ENCODE measurements around the gene KCNN2.

Gene KCNN2

GRCh38 chr5:114361724-114362196 lies at the start of gene KCNN2:
Gene KCNN2, plus strand, starts transcription at chr5:114362070. Its CDS starts 70 bp downstream, at chr5:114362140.
- H4K20me1 ChIP-seq = no peaks in the 10 kb centered on the region
- peaks cover 33% of the 10 kb centered on the region for H3K9me3 ChIP-seq
- H3K4me2 ChIP-seq = no peak within 1 kb of the TSS
- H3K27me3 ChIP-seq = no peaks in the 10 kb centered on the region
- no peaks in the 10 kb centered on the region for H3K36me3 ChIP-seq
- H3K4me3 ChIP-seq = no peak within 1 kb of the TSS
- no peaks in the 10 kb centered on the region for H3K4me1 ChIP-seq
- no peak for TF ChIP-seq Cebpa-rat (IDR thresholded peaks at IDR 0.05)
- no peak within 1 kb of the TSS for H3K9ac ChIP-seq
- no peak within 1 kb of the TSS for H3K27ac ChIP-seq

- H3K27ac ChIP-seq = no peak overlapping the region
- H3K36me3 ChIP-seq = no peaks in the 10 kb centered on the region
- H4K20me1 ChIP-seq = no peaks in the 10 kb centered on the region
- no peak overlapping the region for H3K4me2 ChIP-seq
- no peak for TF ChIP-seq Cebpa-rat (IDR thresholded peaks at IDR 0.05)
- H3K4me1 ChIP-seq = no peaks in the 10 kb centered on the region
- H3K9ac ChIP-seq = no peak overlapping the region
- H3K4me3 ChIP-seq = no peak overlapping the region
- no peaks in the 10 kb centered on the region for H3K27me3 ChIP-seq
- no peaks in the 10 kb centered on the region for H3K9me3 ChIP-seq
Observed at GRCh38 chr5:114312658-114313057, 49.2 kb upstream of the KCNN2 start.

DNA sequence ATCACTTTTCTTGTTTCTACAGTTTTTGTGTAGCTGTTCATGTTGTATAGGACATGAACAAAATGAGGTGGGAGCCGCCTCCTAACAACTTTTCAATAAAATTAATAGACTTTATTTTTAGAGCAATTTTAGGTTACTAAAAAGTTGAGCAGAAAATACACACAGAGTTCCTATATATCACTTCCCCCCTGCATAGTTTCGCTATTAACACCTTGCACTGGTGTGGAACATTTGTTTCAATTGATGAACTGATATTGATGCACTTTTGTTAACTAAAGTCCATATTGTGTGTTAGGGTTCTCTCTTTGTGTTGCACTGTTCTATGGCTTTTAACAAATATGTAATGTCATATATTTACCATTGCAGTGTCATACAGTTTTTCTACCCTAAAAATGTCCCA lies 47.8 kb upstream of the KCNN2 start:
- Histone ChIP-seq H3K9me3 (no peaks in the 10 kb centered on the region), H3K4me1 (peaks cover 3% of the 10 kb centered on the region), H4K20me1 (no peaks in the 10 kb centered on the region), H3K9ac (no peak overlapping the region), H3K27me3 (no peaks in the 10 kb centered on the region), H3K4me3 (no peak overlapping the region), H3K36me3 (no peaks in the 10 kb centered on the region), H3K27ac (no peak overlapping the region), H3K4me2 (no peak overlapping the region)
- TF ChIP-seq Cebpa-rat (IDR thresholded peaks at IDR 0.05) = no peak

- no peak for TF ChIP-seq Cebpa-rat (IDR thresholded peaks at IDR 0.05)
Observed at GRCh38 chr5:114316167-114316566, 45.7 kb upstream of the KCNN2 start.

GRCh38 chr5:114317751-114318150 lies 44.1 kb upstream of the KCNN2 start:
- TF ChIP-seq Cebpa-rat (IDR thresholded peaks at IDR 0.05) = no peak
- Histone ChIP-seq H3K4me2 (no peak overlapping the region), H3K36me3 (no peaks in the 10 kb centered on the region), H3K27ac (no peak overlapping the region), H4K20me1 (no peaks in the 10 kb centered on the region), H3K4me3 (no peak overlapping the region), H3K27me3 (no peaks in the 10 kb centered on the region), H3K4me1 (peaks cover 18% of the 10 kb centered on the region), H3K9ac (no peak overlapping the region), H3K9me3 (no peaks in the 10 kb centered on the region; the same call in 1 of the 2 replicates)

More at GRCh38 chr5:114316167-114316566, 45.7 kb upstream of the KCNN2 start:
- H3K9me3 ChIP-seq = no peaks in the 10 kb centered on the region; the same call in 1 of the 2 replicates
- no peak overlapping the region for H3K27ac ChIP-seq
- H3K36me3 ChIP-seq = no peaks in the 10 kb centered on the region
- peaks cover 18% of the 10 kb centered on the region for H3K4me1 ChIP-seq
- no peaks in the 10 kb centered on the region for H3K27me3 ChIP-seq
- H4K20me1 ChIP-seq = no peaks in the 10 kb centered on the region
- H3K4me3 ChIP-seq = no peak overlapping the region
- H3K9ac ChIP-seq = no peak overlapping the region
- H3K4me2 ChIP-seq = no peak overlapping the region

DNA sequence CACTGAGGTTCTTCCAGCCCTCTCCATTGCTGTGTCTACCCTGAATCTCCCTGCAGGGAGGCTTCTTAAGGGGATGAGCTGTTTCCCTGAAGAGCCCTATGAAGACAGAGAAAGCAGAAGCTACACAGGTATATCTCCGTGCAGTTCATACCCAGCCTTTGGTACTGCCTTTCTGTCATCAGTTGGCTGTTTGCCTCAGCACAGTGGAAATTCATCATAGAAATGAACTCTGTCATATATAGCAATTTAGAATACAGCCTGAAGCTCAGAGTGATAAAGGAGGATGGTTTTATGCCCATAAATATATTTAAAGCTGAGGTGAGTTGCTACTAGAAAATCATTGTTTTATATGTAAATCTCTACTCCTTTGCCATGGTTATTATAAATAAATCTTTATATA lies 42.6 kb upstream of the KCNN2 start:
- no peak overlapping the region for H3K9ac ChIP-seq
- peaks cover 18% of the 10 kb centered on the region for H3K4me1 ChIP-seq
- H3K9me3 ChIP-seq = no peaks in the 10 kb centered on the region; the same call in 1 of the 2 replicates
- H4K20me1 ChIP-seq = no peaks in the 10 kb centered on the region
- H3K27me3 ChIP-seq = no peaks in the 10 kb centered on the region
- H3K27ac ChIP-seq = 0 out of 2 replicates have a peak overlapping the region, but pooled peaks have one; percentile 16
- H3K4me3 ChIP-seq = no peak overlapping the region
- peak overlapping the region; percentile 40 for H3K4me2 ChIP-seq
- no peak for TF ChIP-seq Cebpa-rat (IDR thresholded peaks at IDR 0.05)
- no peaks in the 10 kb centered on the region for H3K36me3 ChIP-seq

DNA sequence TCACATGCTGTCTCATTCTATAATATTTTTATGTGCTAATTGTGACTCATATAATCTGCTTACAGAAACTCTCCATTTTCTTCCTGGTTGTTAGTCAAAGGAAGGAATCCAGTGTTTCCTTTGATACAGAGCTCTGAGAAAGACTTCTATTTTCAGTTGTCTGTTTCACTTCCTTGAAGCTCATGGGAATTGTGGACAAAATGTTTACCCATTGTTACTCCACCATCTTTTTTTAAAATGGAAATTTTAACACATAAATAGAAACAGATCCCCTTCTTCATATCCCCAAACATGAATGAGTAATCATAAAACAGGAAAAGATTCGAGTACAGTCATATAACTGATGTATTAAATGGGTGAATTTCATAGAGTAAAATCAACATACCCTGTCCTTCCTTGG lies 42.0 kb upstream of the KCNN2 start:
- TF ChIP-seq Cebpa-rat (IDR thresholded peaks at IDR 0.05) = no peak

DNA sequence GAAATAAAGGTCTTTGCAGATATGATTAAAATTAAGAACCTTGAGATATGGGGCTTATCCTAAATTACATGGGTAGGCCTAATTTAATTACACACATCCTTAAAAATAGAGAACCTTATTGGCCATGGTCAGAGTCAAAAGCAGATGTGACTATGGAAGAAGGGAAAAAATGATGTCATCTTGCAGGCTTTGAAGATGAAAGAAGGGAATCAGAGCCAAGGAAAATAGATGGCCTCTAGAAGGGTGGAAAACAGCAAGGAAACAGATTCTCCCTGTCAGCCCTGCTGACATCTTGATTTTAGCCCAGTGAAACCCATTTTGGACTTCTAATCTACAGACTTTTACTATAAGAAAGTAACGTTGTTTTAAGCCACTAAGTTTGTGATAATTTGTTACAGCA lies 37.6 kb upstream of the KCNN2 start:
- Histone ChIP-seq H3K4me1 (peaks cover 13% of the 10 kb centered on the region), H3K36me3 (no peaks in the 10 kb centered on the region), H3K9ac (no peak overlapping the region), H3K27ac (no peak overlapping the region), H4K20me1 (no peaks in the 10 kb centered on the region), H3K4me2 (no peak overlapping the region), H3K27me3 (no peaks in the 10 kb centered on the region), H3K9me3 (no peaks in the 10 kb centered on the region; the same call in 1 of the 2 replicates), H3K4me3 (no peak overlapping the region)
- TF ChIP-seq Cebpa-rat (IDR thresholded peaks at IDR 0.05) = no peak

More for the DNA sequence above, 42.0 kb upstream of the KCNN2 start:
- no peaks in the 10 kb centered on the region for H3K36me3 ChIP-seq
- H3K27ac ChIP-seq = 0 out of 2 replicates have a peak overlapping the region, but pooled peaks have one; percentile 16
- no peak overlapping the region for H3K9ac ChIP-seq
- H3K4me1 ChIP-seq = peaks cover 18% of the 10 kb centered on the region
- no peak overlapping the region for H3K4me3 ChIP-seq
- H3K9me3 ChIP-seq = no peaks in the 10 kb centered on the region; the same call in 1 of the 2 replicates
- peak overlapping the region; percentile 40 for H3K4me2 ChIP-seq
- no peaks in the 10 kb centered on the region for H3K27me3 ChIP-seq
- H4K20me1 ChIP-seq = no peaks in the 10 kb centered on the region

GRCh38 chr5:114325541-114325940 lies 36.3 kb upstream of the KCNN2 start:
- Histone ChIP-seq H3K27me3 (no peaks in the 10 kb centered on the region), H3K36me3 (no peaks in the 10 kb centered on the region), H3K27ac (no peak overlapping the region), H3K4me1 (peaks cover under 1% of the 10 kb centered on the region; the same call in 1 of the 2 replicates), H3K4me3 (no peak overlapping the region), H3K9ac (no peak overlapping the region), H4K20me1 (no peaks in the 10 kb centered on the region), H3K4me2 (no peak overlapping the region), H3K9me3 (no peaks in the 10 kb centered on the region; the same call in 1 of the 2 replicates)
- no peak for TF ChIP-seq Cebpa-rat (IDR thresholded peaks at IDR 0.05)

GRCh38 chr5:114327474-114327873 lies 34.4 kb upstream of the KCNN2 start:
- no peaks in the 10 kb centered on the region for H3K4me1 ChIP-seq
- no peaks in the 10 kb centered on the region for H3K27me3 ChIP-seq
- no peak overlapping the region for H3K4me2 ChIP-seq
- H4K20me1 ChIP-seq = no peaks in the 10 kb centered on the region
- H3K36me3 ChIP-seq = no peaks in the 10 kb centered on the region
- H3K4me3 ChIP-seq = no peak overlapping the region
- TF ChIP-seq Cebpa-rat (IDR thresholded peaks at IDR 0.05) = no peak
- H3K9ac ChIP-seq = no peak overlapping the region
- no peaks in the 10 kb centered on the region for H3K9me3 ChIP-seq
- no peak overlapping the region for H3K27ac ChIP-seq

DNA sequence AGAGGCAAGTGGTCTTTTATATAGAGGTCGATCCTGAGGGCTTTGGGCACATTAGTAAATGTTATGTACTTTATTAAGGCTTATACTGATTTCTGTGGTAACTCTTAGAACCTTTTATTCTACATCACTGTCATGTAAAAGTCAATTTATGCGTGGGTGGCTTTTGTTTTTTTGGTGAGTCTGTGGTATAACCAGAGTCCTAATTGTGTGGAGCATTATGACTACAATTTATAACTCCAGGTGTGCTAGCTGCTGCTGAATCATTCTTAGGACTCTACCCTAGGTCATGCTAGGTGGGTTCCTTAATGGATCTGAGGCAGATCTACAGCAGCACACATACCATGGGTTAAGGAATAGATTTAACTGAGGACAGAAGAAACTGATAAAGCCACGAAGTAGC lies 33.9 kb upstream of the KCNN2 start:
- TF ChIP-seq Cebpa-rat (IDR thresholded peaks at IDR 0.05) = no peak

More for the DNA sequence above, 33.9 kb upstream of the KCNN2 start:
- Histone ChIP-seq H3K9ac (no peak overlapping the region), H3K27ac (no peak overlapping the region), H4K20me1 (no peaks in the 10 kb centered on the region), H3K9me3 (no peaks in the 10 kb centered on the region), H3K36me3 (no peaks in the 10 kb centered on the region), H3K4me3 (no peak overlapping the region), H3K4me1 (no peaks in the 10 kb centered on the region), H3K4me2 (no peak overlapping the region), H3K27me3 (no peaks in the 10 kb centered on the region)
